Calu3 (cell line): ENCODE results near the gene CDKAL1. TPM values are rescaled to one million over a fixed set of nuclear protein-coding genes. Genes with fewer than 3 reads are reported as not detected.

ENCODE experiments used
- BruUV-seq: library from RNA; stranded (reverse); fragments of 400-500 nt; replicated peaks from 2 replicates; lab custom pipeline; 2021; lab: Mats Ljungman, UMichigan
- CTCF ChIA-PET: fragments of 300-600 bp; sonication (Branson Sonifier 250); formaldehyde crosslinking; loops from one replicate; lab custom pipeline; 2022; ENCODE audit warnings: antibody characterized with exemption; lab: Charles Lee
- DNase-seq: peaks from one replicate; pipeline ENCODE4 v3.0.0; 2022
- H3K27ac Mint-ChIP-seq: one replicate; pipeline ENCODE4 v1.8.0; 2022; ENCODE audit warnings: mixed read lengths; ENCODE audit not compliant: unreplicated experiment
- H3K27me3 Mint-ChIP-seq: one replicate; pipeline ENCODE4 v1.8.0; 2022; ENCODE audit warnings: mixed read lengths; ENCODE audit not compliant: unreplicated experiment
- H3K36me3 Mint-ChIP-seq: one replicate; pipeline ENCODE4 v1.8.0; 2022; ENCODE audit warnings: mild to moderate bottlenecking, moderate library complexity, mixed read lengths; ENCODE audit not compliant: insufficient read depth, unreplicated experiment
- H3K4me1 Mint-ChIP-seq: one replicate; pipeline ENCODE4 v1.8.0; 2022; ENCODE audit warnings: mild to moderate bottlenecking, low read depth, mixed read lengths; ENCODE audit not compliant: unreplicated experiment
- H3K4me3 Mint-ChIP-seq: one replicate; pipeline ENCODE4 v1.8.0; 2022; ENCODE audit warnings: mild to moderate bottlenecking, low read depth, moderate library complexity, mixed read lengths; ENCODE audit not compliant: unreplicated experiment
- H3K9me3 Mint-ChIP-seq: one replicate; pipeline ENCODE4 v1.8.0; 2022; ENCODE audit warnings: low read depth, mixed read lengths; ENCODE audit not compliant: unreplicated experiment
- intact Hi-C: fragments of 100-400 bp; cut with micrococcal nuclease; formaldehyde crosslinking; loops from one replicate; pipeline ENCODE4 v1.10.0; 2022; ENCODE audit not compliant: unreplicated experiment
- total RNA-seq: library from RNA; stranded (reverse); gene quantifications from 2 replicates; pipeline ENCODE4 v1.2.3, GENCODE V29; 2022
- TF ChIP-seq, protein P1 (sequence below): fragments of 200-600 bp; IDR thresholded peaks from one replicate; pipeline ENCODE4 v1.8.0; 2022; ENCODE audit warnings: antibody characterized with exemption; ENCODE audit not compliant: unreplicated experiment

The CDKAL1 gene
- total RNA-seq, 1 experiment from 2014 or later: 39.6 TPM

GRCh38 chr6:20658053-20658452 lies 123.8 kb downstream of the CDKAL1 start:
- Mint-ChIP-seq H3K9me3 (no peaks in the 10 kb centered on the region), H3K27me3 (no peaks in the 10 kb centered on the region), H3K27ac (peak overlapping the region; percentile 34), H3K4me1 (peaks cover 78% of the 10 kb centered on the region), H3K4me3 (peak overlapping the region; percentile 9), H3K36me3 (no peaks in the 10 kb centered on the region)
- DNase-seq: no peak
- TF ChIP-seq, protein P1, sequence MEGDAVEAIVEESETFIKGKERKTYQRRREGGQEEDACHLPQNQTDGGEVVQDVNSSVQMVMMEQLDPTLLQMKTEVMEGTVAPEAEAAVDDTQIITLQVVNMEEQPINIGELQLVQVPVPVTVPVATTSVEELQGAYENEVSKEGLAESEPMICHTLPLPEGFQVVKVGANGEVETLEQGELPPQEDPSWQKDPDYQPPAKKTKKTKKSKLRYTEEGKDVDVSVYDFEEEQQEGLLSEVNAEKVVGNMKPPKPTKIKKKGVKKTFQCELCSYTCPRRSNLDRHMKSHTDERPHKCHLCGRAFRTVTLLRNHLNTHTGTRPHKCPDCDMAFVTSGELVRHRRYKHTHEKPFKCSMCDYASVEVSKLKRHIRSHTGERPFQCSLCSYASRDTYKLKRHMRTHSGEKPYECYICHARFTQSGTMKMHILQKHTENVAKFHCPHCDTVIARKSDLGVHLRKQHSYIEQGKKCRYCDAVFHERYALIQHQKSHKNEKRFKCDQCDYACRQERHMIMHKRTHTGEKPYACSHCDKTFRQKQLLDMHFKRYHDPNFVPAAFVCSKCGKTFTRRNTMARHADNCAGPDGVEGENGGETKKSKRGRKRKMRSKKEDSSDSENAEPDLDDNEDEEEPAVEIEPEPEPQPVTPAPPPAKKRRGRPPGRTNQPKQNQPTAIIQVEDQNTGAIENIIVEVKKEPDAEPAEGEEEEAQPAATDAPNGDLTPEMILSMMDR: no peak
- no TSS peak for BruUV-seq
- intact Hi-C loops: no loop called here
- CTCF ChIA-PET: no interaction called here

GRCh38 chr6:20658516-20658915 lies 124.3 kb downstream of the CDKAL1 start:
- TF ChIP-seq, protein P1: no peak
- Mint-ChIP-seq H3K9me3 (no peaks in the 10 kb centered on the region), H3K27ac (peak overlapping the region; percentile 34), H3K36me3 (no peaks in the 10 kb centered on the region), H3K27me3 (no peaks in the 10 kb centered on the region), H3K4me3 (no peak overlapping the region), H3K4me1 (peaks cover 80% of the 10 kb centered on the region)
- intact Hi-C loops: no loop called here
- CTCF ChIA-PET: interaction anchor here (0.9 kb wide), 1 partner anchor 22 kb away, joined by 3 read pairs; no protein-coding TSS in a partner anchor
- no TSS peak for BruUV-seq
- no peak for DNase-seq

GRCh38 chr6:20660534-20660933 lies 126.3 kb downstream of the CDKAL1 start:
- Mint-ChIP-seq H3K9me3 (no peaks in the 10 kb centered on the region), H3K4me1 (peaks cover 66% of the 10 kb centered on the region), H3K4me3 (peak overlapping the region; percentile 39), H3K36me3 (no peaks in the 10 kb centered on the region), H3K27me3 (no peaks in the 10 kb centered on the region), H3K27ac (peak overlapping the region; percentile 53)
- TF ChIP-seq, protein P1: no peak
- intact Hi-C loops: no loop called here
- CTCF ChIA-PET: interaction anchor here (0.7 kb wide), 1 partner anchor 15 kb away, joined by 3 read pairs; no protein-coding TSS in a partner anchor
- no TSS peak for BruUV-seq
- no peak for DNase-seq

GRCh38 chr6:20661721-20662120 lies 127.5 kb downstream of the CDKAL1 start:
- no peaks in the 10 kb centered on the region for H3K9me3 Mint-ChIP-seq
- no peaks in the 10 kb centered on the region for H3K36me3 Mint-ChIP-seq
- CTCF ChIA-PET: interaction anchor here (1.2 kb wide), 1 partner anchor 19 kb away, joined by 3 read pairs; no protein-coding TSS in a partner anchor
- no peak for DNase-seq
- peak overlapping the region; percentile 39 for H3K4me3 Mint-ChIP-seq
- no peaks in the 10 kb centered on the region for H3K27me3 Mint-ChIP-seq
- BruUV-seq: no TSS peak
- TF ChIP-seq, protein P1: no peak
- intact Hi-C loops: no loop called here
- H3K4me1 Mint-ChIP-seq: peaks cover 57% of the 10 kb centered on the region
- peak overlapping the region; percentile 53 for H3K27ac Mint-ChIP-seq
